Panc1 (cell line): ENCODE data around the gene DUOXA1. TPM values are rescaled to one million over a fixed set of nuclear protein-coding genes. Genes with fewer than 3 reads are reported as not detected.

Source experiments
- ATAC-seq: fragments of 200-7000 bp; cut with Tn5 transposase; 2 replicates; pipeline ENCODE4 v1.9.1; 2020; ENCODE audit warnings: mild to moderate bottlenecking, moderate library complexity
- BruUV-seq: library from RNA; stranded (reverse); fragments of 400-500 nt; replicated peaks from 2 replicates; lab custom pipeline; 2021; lab: Mats Ljungman, UMichigan
- CTCF ChIA-PET: fragments of 300-600 bp; sonication (Branson Sonifier 250); formaldehyde crosslinking; loops from one replicate; lab custom pipeline; 2022; ENCODE audit warnings: antibody characterized with exemption; lab: Charles Lee
- POLR2A ChIA-PET: fragments of 300-600 bp; sonication (Branson Sonifier 250); formaldehyde crosslinking; loops from one replicate; lab custom pipeline; 2022; ENCODE audit warnings: antibody characterized with exemption; lab: Charles Lee
- DNase-seq: peaks from one replicate; pipeline ENCODE4 v3.0.0-alpha.2; 2010; ENCODE audit warnings: low read depth, low spot score
- H3K27ac ChIP-seq: 2 replicates; pipeline ENCODE4 v1.5.1; 2011; ENCODE audit warnings: mild to moderate bottlenecking, low read length, inconsistent platforms
- H3K27me3 ChIP-seq: fragments of 200-500 bp; sonication (Bioruptor generic); 2 replicates; pipeline ENCODE4 v1.6.0; 2014; ENCODE audit warnings: low read length, inconsistent platforms; ENCODE audit not compliant: control insufficient read depth, insufficient read depth
- H3K36me3 ChIP-seq: fragments of 200-500 bp; sonication (Bioruptor generic); 2 replicates; pipeline ENCODE4 v1.5.1; 2014; ENCODE audit warnings: inconsistent platforms, mild to moderate bottlenecking, low read length, moderate library complexity; ENCODE audit not compliant: control insufficient read depth, insufficient read depth
- H3K4me1 ChIP-seq: 2 replicates; pipeline ENCODE4 v1.5.1; 2011; ENCODE audit warnings: inconsistent platforms, mild to moderate bottlenecking, low read length, moderate library complexity; ENCODE audit not compliant: control insufficient read depth, insufficient read depth
- H3K4me3 ChIP-seq, 2 experiments: 2 replicates each; pipeline ENCODE4 v1.5.1; 2011 to 2012; ENCODE audit warnings: low read depth in 2 of 2, low read length in 2 of 2, mild to moderate bottlenecking in 2 of 2, inconsistent platforms in 1 of 2, moderate library complexity in 1 of 2
- H3K9me3 ChIP-seq: fragments of 200-500 bp; sonication (Bioruptor generic); 2 replicates; pipeline ENCODE4 v1.5.1; 2014; ENCODE audit warnings: low read depth, mild to moderate bottlenecking, inconsistent platforms, low read length, moderate library complexity; ENCODE audit not compliant: control insufficient read depth, insufficient read depth
- POLR2AphosphoS5 ChIP-seq: IDR thresholded peaks from 2 replicates; pipeline ENCODE4 v1.6.1; 2012; ENCODE audit warnings: mild to moderate bottlenecking, low read depth, low read length, moderate library complexity
- SIN3A ChIP-seq: IDR thresholded peaks from 2 replicates; pipeline ENCODE4 v1.6.1; 2012; ENCODE audit warnings: low read depth, mild to moderate bottlenecking, low read length, moderate library complexity, borderline replicate concordance; ENCODE audit not compliant: insufficient read depth
- TCF7L2 ChIP-seq: IDR thresholded peaks from 2 replicates; pipeline ENCODE4 v1.6.1; 2011; ENCODE audit warnings: mild to moderate bottlenecking, low read depth, low read length, inconsistent platforms
- in situ Hi-C: cut with HindIII; loops from 2 replicates; pipeline ENCODE4 v1.10.0; 2016; ENCODE audit warnings: low sequenced_read_pairs, low pct_unique_long_range_greater_than_20kb
- intact Hi-C: fragments of 100-400 bp; cut with micrococcal nuclease; formaldehyde crosslinking; loops from one replicate; pipeline ENCODE4 v1.10.0; 2022; ENCODE audit not compliant: unreplicated experiment
- total RNA-seq: library from RNA; stranded (reverse); gene quantifications from one replicate; pipeline ENCODE4 v1.2.1, GENCODE V29; 2021; ENCODE audit not compliant: unreplicated experiment
- TF ChIP-seq, protein P1 (sequence below), 2 experiments: IDR thresholded peaks; 2 replicates each; pipeline ENCODE4 v1.6.1; 2011 to 2012; ENCODE audit warnings: low read depth in 2 of 2, control low read depth in 1 of 2, low read length in 1 of 2, mild to moderate bottlenecking in 1 of 2, moderate library complexity in 1 of 2; ENCODE audit not compliant: insufficient read depth in 1 of 2
- TF ChIP-seq, protein P2 (sequence below): fragments of 450-650 bp; IDR thresholded peaks from 2 replicates; pipeline ENCODE4 v1.5.1; 2017; ENCODE audit warnings: mild to moderate bottlenecking

DUOXA1 gene
- total RNA-seq, 1 experiment from 2014 or later = not detected

DNA sequence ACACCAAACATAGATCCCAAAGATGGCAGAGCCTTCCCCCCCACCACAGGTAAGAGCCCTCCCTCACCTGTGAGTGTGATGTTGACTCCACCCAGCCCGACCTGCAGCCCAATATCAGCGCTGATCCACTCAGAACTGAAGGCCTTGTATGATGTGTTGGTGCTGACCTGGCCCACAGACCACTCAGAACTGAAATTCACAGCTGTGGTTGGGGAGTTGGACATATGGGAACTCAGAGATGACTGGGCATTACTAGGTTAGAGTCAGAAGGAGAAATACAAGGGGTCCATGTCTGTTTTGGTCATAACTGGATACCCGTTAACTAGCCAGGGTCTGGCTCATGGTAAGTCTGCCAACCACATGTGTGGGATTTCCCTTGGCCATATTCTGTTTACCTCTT, 8.7 kb downstream of the DUOXA1 start:
- Histone ChIP-seq H3K36me3 (no peaks in the 10 kb centered on the region), H3K4me1 (no peaks in the 10 kb centered on the region), H3K27me3 (peaks cover 3% of the 10 kb centered on the region), H3K27ac (no peak overlapping the region), H3K9me3 (no peaks in the 10 kb centered on the region), H3K4me3 (no peak overlapping the region)
- DNase-seq = no peak
- intact Hi-C loops (no loop called here), in situ Hi-C loops (no loop called here)
- POLR2A ChIA-PET = no interaction called here
- ATAC-seq = no peak
- no TSS peak for BruUV-seq
- CTCF ChIA-PET = interaction anchor here (0.6 kb wide), 1 partner anchor 15 kb away, joined by 5 read pairs; no protein-coding TSS in a partner anchor
- TF ChIP-seq, protein P1, sequence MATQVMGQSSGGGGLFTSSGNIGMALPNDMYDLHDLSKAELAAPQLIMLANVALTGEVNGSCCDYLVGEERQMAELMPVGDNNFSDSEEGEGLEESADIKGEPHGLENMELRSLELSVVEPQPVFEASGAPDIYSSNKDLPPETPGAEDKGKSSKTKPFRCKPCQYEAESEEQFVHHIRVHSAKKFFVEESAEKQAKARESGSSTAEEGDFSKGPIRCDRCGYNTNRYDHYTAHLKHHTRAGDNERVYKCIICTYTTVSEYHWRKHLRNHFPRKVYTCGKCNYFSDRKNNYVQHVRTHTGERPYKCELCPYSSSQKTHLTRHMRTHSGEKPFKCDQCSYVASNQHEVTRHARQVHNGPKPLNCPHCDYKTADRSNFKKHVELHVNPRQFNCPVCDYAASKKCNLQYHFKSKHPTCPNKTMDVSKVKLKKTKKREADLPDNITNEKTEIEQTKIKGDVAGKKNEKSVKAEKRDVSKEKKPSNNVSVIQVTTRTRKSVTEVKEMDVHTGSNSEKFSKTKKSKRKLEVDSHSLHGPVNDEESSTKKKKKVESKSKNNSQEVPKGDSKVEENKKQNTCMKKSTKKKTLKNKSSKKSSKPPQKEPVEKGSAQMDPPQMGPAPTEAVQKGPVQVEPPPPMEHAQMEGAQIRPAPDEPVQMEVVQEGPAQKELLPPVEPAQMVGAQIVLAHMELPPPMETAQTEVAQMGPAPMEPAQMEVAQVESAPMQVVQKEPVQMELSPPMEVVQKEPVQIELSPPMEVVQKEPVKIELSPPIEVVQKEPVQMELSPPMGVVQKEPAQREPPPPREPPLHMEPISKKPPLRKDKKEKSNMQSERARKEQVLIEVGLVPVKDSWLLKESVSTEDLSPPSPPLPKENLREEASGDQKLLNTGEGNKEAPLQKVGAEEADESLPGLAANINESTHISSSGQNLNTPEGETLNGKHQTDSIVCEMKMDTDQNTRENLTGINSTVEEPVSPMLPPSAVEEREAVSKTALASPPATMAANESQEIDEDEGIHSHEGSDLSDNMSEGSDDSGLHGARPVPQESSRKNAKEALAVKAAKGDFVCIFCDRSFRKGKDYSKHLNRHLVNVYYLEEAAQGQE (IDR thresholded peaks at IDR 0.05; ENCODE audit: insufficient read depth in 1 of 2, low read depth in 2 of 2, low read length in 1 of 2) = no peak
- TF ChIP-seq SIN3A = no peak
- TF ChIP-seq, protein P2, sequence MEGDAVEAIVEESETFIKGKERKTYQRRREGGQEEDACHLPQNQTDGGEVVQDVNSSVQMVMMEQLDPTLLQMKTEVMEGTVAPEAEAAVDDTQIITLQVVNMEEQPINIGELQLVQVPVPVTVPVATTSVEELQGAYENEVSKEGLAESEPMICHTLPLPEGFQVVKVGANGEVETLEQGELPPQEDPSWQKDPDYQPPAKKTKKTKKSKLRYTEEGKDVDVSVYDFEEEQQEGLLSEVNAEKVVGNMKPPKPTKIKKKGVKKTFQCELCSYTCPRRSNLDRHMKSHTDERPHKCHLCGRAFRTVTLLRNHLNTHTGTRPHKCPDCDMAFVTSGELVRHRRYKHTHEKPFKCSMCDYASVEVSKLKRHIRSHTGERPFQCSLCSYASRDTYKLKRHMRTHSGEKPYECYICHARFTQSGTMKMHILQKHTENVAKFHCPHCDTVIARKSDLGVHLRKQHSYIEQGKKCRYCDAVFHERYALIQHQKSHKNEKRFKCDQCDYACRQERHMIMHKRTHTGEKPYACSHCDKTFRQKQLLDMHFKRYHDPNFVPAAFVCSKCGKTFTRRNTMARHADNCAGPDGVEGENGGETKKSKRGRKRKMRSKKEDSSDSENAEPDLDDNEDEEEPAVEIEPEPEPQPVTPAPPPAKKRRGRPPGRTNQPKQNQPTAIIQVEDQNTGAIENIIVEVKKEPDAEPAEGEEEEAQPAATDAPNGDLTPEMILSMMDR = no peak
- TF ChIP-seq POLR2AphosphoS5 = no peak

DNA sequence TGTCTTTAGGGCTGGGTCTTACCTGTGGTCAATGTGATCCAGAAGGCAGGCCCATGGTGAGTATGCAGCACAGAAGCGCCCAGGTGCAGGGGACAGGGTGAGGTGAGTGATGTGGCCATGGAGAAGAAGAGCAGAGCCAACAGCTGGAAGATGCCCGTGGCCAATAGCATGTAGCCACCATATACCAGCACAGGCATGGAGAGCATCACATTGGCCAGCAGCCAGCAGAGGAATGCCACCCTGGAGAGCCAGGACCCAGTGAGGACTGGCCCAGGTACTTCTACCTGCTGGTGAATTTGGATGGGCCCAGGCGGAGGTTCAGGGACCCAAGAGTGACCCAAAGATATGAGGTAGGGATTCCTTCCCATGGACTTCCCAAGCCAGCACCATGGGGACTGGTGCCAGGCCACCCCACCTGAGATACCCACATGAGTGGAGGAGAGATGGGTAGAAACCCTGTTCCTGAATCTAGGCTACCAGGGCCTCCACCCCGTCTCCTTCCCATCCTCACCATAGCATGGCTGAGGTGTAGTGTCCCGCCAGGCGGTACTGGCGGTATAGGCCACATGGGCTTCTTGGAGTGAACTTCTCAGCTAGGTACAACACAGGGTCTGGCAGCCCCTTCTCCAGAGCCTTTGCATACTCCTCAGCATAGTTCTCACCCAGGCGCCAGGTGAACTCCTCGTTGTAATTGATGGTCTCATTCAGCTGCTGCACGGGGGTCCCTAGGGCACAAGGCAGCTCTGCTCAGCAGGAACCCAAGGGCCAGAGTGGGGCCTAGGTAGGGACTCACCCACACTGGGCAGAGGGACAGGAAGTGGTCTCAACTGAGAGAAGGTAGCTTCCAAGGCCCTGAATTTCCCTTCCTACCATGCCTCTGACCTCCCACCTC, 9.4 kb downstream of the DUOXA1 start:
- DNase-seq (no peak), ATAC-seq (no peak)
- in situ Hi-C loops (no loop called here), intact Hi-C loops (no loop called here)
- ChIA-PET CTCF (interaction anchor here (0.6 kb wide), 1 partner anchor 16 kb away, joined by 5 read pairs; no protein-coding TSS in a partner anchor), POLR2A (no interaction called here)
- no TSS peak for BruUV-seq
- no peak for TF ChIP-seq SIN3A
- no peaks in the 10 kb centered on the region for H3K4me1 ChIP-seq
- no peak overlapping the region for H3K4me3 ChIP-seq
- H3K9me3 ChIP-seq = no peaks in the 10 kb centered on the region
- H3K27ac ChIP-seq = no peak overlapping the region
- H3K36me3 ChIP-seq = no peaks in the 10 kb centered on the region
- peaks cover 4% of the 10 kb centered on the region for H3K27me3 ChIP-seq

DNA sequence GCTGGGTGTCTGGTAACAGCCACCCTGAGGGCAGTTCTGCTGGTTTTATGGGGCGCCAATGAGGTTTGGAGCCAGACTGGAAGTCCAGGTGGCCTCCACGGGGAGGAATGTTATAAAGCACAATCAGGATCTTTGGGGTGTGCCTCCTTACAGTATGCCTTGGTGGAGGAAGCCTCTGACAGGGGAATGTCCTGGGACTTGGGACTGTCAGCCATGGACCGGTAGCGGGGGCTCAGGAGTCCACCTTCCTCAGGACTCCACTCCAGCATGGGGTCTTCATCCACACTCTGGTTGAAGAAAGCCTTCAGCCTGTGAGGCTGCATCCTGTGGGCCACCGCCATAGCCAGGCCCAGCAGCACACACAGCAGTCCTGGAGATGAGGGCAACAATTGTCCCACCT, 10.7 kb downstream of the DUOXA1 start:
- in situ Hi-C loops = no loop called here
- intact Hi-C loops = no loop called here
- DNase-seq (no peak), ATAC-seq (no peak)
- Histone ChIP-seq H3K4me3 (no peak overlapping the region), H3K27ac (no peak overlapping the region), H3K36me3 (no peaks in the 10 kb centered on the region), H3K4me1 (no peaks in the 10 kb centered on the region; the same call in 1 of the 2 replicates), H3K27me3 (peaks cover 7% of the 10 kb centered on the region; the same call in 1 of the 2 replicates), H3K9me3 (no peaks in the 10 kb centered on the region)
- POLR2A ChIA-PET = no interaction called here
- BruUV-seq = no TSS peak
- no peak for TF ChIP-seq POLR2AphosphoS5
- TF ChIP-seq, protein P2 = no peak
- TF ChIP-seq SIN3A = no peak
- no peak for TF ChIP-seq TCF7L2
- TF ChIP-seq, protein P1 (IDR thresholded peaks at IDR 0.05; ENCODE audit: insufficient read depth in 1 of 2, low read depth in 2 of 2, low read length in 1 of 2) = no peak
- CTCF ChIA-PET = interaction anchor here (0.7 to 1.6 kb wide), 6 partner anchors 8 to 46 kb away, joined by 3 to 9 read pairs (median 5); no protein-coding TSS in a partner anchor
